GM12891 (cell line): ENCODE measurements around the gene CCSER1.

Experiments used
- POLR2A ChIP-seq: IDR thresholded peaks from 2 replicates; pipeline ENCODE4 v1.6.1; 2011; ENCODE audit warnings: low read depth, low read length, control low read depth
- POU2F2 ChIP-seq: IDR thresholded peaks from 2 replicates; pipeline ENCODE4 v1.6.1; 2011; ENCODE audit warnings: low read depth, mild to moderate bottlenecking, control low read depth, low read length, moderate library complexity

DNA sequence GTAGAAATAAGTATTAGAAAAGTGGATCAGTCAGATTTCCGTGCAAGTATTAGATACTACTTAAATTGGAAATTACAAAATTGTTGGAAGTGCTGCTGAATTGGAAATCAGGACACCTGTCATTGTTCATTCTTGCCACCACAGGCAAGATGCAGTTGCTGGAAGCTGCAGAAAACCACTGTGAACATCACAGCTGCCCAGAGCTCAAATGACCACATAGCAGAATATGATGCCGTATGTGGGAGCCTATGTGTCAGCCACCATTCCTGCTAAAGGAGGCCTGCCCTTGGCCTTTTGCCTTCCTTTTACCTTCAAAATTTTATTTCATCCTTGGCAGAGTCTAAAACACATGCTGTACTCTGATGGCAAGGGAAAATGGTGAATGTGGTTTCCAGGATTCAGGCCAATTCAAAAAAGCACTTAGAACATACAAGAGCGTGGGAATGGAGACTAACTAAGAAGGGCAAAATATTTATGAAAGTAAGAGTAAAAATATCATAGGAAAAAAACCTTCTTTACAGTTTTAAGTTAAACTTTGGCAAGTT lies 1171.0 kb downstream of the CCSER1 start:
- TF ChIP-seq POLR2A, result no peak
- TF ChIP-seq POU2F2, result no peak
